Stomach (tissue), 4 donors: Measurements from ENCODE around the gene TNFRSF6B.

Source experiments
- EP300 ChIP-seq: sonication (generic); formaldehyde crosslinking; IDR thresholded peaks from one replicate; pipeline ENCODE4 v1.6.1; 2017; ENCODE audit warnings: antibody characterized with exemption
- POLR2A ChIP-seq, 4 donors: fragments of 450-650 bp; IDR thresholded peaks; one replicate each; pipeline ENCODE4 v1.6.1; 2016; ENCODE audit warnings: antibody characterized with exemption in 4 of 4, control low read depth in 2 of 4, mild to moderate bottlenecking in 1 of 4, moderate library complexity in 1 of 4
- POLR2AphosphoS5 ChIP-seq, 3 donors: sonication (generic); formaldehyde crosslinking; IDR thresholded peaks; one replicate each; pipeline ENCODE4 v1.6.1; 2016; ENCODE audit warnings: antibody characterized with exemption in 3 of 3
- TF ChIP-seq, protein P1 (sequence below), 7 experiments: fragments of 450-650 bp in 4 of 7; fragments of 200-600 bp in 3 of 7; sonication (generic) in 3 of 7; IDR thresholded peaks; one replicate each; pipeline ENCODE4 v1.5.1; 2016 to 2019; ENCODE audit warnings: antibody characterized with exemption in 7 of 7, control low read depth in 2 of 7, mild to moderate bottlenecking in 1 of 7

GRCh38 chr20:63697357-63697867 is 960 bp downstream of the TNFRSF6B start:
- no peak for TF ChIP-seq POLR2A (IDR thresholded peaks at IDR 0.05)
- TF ChIP-seq, protein P1, sequence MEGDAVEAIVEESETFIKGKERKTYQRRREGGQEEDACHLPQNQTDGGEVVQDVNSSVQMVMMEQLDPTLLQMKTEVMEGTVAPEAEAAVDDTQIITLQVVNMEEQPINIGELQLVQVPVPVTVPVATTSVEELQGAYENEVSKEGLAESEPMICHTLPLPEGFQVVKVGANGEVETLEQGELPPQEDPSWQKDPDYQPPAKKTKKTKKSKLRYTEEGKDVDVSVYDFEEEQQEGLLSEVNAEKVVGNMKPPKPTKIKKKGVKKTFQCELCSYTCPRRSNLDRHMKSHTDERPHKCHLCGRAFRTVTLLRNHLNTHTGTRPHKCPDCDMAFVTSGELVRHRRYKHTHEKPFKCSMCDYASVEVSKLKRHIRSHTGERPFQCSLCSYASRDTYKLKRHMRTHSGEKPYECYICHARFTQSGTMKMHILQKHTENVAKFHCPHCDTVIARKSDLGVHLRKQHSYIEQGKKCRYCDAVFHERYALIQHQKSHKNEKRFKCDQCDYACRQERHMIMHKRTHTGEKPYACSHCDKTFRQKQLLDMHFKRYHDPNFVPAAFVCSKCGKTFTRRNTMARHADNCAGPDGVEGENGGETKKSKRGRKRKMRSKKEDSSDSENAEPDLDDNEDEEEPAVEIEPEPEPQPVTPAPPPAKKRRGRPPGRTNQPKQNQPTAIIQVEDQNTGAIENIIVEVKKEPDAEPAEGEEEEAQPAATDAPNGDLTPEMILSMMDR (IDR thresholded peaks at IDR 0.05): no peak
- TF ChIP-seq POLR2AphosphoS5 (IDR thresholded peaks at IDR 0.05): no peak
- no peak for TF ChIP-seq EP300
